HG02943 (cell line): ENCODE measurements around the gene HFM1.
"Not testable (repeated sequence)": the region's sequence is repeated elsewhere in the genome, so short reads cannot be mapped to it uniquely, and the experiment has no call there.

Experiments
- ATAC-seq: cut with Tn5 transposase; IDR thresholded peaks from one replicate; pipeline ENCODE4 v1.9.1; 2021; ENCODE audit warnings: mild to moderate bottlenecking, low read depth, moderate library complexity; ENCODE audit not compliant: unreplicated experiment

The HFM1 gene

DNA sequence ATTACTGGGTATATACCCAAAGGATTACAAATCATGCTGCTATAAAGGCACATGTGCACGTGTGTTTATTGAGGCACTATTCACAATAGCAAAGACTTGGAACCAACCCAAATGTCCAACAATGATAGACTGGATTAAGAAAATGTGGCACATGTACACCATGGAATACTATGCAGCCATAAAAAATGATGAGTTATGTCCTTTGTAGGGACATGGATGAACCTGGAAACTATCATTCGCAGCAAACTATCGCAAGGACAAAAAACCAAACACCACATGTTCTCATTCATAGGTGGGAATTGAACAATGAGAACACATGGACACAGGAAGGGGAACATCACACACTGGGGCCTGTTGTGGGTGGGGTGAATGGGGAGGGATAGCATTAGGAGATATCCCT is 32.4 kb downstream of the HFM1 start:
- ATAC-seq = not testable (repeated sequence)

DNA sequence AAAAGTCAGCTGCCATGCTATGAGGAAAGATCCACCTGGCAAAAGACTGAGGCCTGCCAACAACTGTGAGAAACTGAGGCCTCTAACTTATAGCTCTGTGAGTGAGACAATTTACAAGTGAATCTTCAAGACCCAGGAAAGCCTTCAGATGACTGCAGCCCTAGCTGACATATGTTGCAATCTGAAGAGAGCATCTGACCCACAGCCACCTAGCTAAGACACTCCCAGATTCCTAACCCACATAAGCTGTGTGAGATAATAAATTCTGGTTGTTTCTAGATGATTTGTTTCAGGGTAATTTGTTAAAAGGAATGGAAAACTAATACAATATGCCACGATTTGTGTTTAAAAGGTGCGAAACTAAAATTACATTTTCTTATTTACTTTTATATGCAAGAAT is 55.1 kb downstream of the HFM1 start:
- no peak for ATAC-seq

DNA sequence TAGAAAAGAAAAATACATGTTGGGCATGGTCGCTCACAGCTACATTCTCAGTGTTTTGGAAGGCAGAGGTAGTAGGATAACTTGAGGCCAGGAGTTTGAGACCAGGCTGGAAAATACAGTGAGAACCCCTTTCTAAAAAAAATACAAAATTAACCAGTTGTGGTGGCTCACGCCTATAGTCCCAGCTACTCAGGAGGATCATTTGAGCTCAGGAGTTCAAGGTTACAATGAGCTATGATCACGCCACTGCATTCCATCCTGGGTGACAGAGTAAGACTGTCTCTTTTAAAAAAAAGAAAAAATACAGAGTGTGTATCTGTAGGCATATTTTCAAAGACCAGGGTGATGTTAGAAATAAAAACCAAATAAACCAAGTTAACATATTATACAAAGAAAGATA is 57.8 kb downstream of the HFM1 start:
- no peak for ATAC-seq

DNA sequence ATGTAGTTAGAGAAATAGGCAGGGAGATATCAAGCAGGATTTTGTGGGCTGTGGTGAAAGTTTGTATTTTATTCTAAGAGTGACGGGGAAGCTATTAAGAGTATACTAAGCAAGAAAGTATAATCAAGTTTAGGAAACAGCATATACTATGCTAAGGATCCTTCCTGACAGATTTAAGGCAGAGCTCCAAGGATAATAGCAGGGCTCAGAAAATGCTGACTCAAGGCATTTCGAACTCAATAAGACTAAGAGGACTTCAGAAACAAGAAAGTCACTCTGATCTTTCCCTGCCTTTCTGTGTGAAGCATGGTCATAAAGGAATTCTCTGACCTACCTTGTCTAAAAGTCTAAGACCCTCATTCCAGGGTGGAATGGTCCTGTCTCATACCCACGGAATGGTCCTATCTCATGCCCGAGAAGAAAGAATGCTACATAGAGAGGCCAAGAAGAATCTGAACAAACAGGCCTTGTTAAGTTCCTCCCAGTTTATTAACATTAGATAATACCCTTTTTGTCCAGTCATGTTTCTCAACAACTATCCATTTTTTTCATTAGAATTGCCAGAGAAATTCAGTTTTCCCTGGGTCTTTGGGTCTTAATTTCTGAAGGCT is 59.1 kb downstream of the HFM1 start:
- no peak for ATAC-seq

DNA sequence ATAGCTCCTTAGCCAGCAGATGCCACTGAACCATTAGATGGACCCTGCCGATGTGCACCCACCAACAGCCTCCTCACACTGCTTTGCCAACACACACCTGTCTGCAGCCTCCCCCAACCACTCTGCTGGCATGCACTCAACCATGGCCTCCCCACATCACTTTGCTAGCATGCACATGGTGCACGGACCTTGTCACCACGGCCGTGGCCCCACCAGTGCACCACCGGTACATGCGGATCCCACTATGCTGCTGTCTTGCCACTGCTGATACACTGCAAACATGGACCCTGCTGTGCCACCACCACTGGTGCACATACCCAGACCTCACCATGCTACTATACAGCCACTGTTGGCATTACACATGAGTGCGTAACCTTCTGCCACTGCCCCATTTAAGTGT is 66.1 kb downstream of the HFM1 start:
- ATAC-seq = no peak

DNA sequence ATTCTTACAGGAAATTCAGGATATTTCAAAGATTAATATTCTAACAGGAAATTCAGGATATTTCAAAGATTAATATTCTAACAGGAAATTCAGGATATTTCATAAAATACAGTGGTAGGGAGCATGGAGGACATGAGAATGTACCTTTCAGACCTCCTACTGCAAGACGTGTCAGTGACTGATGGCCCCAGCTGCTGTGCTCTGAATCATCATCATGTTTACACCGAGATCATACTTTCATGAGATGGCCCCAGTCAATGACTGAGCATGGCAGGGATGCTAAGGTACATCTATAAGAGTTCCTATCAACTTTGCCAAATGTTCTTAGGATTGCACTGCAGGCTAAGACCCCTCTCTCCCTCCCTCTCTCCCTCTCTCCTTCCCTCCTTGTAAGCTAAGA is 69.0 kb downstream of the HFM1 start:
- no peak for ATAC-seq

DNA sequence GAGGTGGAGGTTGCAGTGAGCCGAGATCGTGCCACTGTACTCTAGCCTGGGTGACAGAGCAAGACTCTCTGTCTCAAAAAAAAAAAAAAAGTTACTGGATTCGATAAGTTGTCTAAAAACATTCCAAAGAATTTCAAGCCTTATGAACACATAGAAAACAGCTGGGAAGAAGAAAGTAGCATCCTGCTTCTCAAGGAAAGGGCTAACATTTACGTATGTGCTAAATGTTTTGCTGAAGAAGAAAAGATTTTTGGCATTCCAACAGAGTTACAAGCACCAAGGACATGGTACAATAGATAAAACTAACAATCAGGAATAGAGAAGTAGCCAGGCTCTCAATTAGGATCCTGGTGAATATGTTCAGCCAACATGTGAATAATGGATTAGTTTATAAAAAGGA is 69.8 kb downstream of the HFM1 start:
- ATAC-seq = no peak

DNA sequence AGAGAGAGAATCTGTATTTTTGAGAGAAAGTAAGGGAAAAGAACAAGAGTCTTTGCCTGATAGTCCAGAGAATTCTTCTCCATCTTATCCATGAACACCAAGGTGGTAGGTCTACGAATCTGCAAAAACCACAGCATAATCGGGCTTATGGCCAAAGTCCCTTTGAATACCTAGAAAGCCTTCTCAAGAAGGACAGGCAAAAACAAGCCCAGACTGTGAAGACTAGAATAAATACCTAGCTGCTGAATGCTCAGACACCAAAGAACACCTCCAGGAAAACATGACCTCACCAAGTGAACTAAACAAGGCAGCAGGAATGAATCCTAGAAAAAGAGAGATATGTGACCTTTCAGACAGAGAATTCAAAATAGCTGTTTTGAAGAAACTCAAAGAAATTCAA is 79.2 kb downstream of the HFM1 start:
- no peak for ATAC-seq

DNA sequence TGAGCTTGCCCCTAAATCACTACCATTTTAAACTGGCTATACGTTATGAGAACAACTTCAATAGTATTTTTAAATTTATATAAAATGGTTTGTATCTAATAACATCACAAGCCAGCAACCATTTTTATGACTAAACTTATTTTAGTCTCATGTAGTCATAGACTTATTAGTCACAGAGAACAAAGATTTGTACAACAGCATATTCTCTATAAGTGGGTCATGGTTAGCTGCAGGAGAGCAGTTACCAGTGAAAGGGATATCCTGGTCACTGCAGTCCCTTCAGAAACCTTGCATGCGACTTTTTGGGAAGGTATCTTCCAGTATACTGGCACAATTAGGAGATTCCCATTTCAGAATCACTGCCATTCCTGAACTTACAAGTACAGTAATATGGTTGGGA is 90.0 kb downstream of the HFM1 start:
- no peak for ATAC-seq

DNA sequence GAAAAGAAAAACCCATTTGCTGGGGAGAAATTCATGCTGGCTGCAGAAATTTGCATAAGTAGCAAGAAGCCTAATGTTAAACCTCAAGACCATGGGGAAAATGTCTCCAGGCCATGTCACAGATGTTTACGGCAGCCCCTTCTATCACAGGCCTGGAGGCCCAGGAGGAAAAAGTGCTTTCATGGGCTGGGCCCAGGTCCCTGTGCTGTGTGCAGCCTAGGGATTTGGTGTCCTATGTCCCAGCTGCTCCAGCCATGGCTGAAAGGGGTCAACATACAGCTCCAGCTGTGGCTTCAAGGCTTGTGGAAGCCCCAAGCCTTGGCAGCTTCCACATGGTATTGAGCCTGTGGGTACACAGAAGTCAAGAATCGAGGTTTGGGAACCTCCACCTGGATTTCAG is 93.0 kb downstream of the HFM1 start:
- no peak for ATAC-seq

DNA sequence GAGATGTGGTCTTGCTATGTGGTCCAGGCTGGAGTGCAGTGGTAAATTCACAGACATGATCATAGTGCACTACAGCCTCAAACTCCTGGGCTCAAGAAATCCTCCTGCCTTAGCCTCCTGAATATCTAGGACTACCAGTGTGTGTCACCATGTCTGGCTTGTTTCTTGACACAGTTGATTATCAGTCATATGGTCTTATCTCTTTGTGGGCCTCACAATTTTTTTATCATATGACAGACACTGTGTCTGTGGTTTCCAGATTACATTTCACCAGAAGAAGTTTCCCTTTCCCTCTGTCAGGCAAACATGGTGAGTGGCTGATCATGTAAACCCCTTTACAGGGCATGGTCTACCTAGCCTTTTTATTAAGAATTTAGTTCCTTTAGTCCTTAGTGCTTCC is 96.1 kb downstream of the HFM1 start:
- ATAC-seq = no peak

DNA sequence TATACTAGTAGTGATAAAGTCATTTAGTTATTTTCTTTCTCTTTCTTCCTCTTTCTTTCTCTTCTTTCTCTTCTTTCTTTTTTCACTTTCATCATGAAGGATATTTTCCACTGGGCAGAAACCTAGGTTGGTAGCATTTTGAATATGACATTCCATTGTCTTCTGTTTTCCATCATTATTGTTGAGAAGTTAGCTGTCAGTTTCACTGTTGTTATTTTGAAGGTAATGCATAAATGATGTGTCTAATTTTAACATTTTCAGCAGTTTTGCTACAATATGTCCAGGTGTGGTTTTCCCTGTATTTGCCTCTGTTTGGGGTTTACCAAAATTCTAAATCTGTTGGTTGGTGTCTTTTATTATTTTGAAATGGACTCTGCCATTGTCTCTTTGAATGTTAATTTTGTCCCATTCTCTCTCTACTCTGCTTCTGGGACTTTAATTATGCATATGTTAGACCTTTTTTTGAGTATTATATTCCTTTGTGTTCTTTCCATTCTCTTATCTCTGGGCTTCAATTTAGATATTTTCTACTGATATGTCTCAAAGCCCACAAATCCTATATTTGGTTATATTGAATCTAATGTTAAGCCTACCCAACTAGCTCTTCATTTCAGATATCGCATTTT is 96.7 kb downstream of the HFM1 start:
- no peak for ATAC-seq

DNA sequence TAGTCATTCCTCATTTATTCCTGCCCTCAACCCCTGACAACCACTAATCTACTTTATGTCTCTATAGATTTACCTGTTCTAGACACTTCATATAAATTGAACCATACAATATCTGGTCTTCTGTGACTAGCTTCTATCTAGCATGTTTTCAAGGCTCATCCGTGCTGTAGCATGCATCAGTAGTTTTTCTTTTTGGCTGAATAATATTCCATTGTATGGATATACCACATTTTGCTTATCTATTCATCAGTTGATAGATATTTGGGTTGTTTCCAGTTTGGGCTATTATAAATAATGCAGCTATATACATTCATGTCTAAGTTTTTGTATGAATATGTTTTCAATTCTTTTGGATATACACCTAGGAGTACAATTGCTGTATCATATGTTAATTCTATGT is 101.5 kb downstream of the HFM1 start:
- ATAC-seq = no peak

DNA sequence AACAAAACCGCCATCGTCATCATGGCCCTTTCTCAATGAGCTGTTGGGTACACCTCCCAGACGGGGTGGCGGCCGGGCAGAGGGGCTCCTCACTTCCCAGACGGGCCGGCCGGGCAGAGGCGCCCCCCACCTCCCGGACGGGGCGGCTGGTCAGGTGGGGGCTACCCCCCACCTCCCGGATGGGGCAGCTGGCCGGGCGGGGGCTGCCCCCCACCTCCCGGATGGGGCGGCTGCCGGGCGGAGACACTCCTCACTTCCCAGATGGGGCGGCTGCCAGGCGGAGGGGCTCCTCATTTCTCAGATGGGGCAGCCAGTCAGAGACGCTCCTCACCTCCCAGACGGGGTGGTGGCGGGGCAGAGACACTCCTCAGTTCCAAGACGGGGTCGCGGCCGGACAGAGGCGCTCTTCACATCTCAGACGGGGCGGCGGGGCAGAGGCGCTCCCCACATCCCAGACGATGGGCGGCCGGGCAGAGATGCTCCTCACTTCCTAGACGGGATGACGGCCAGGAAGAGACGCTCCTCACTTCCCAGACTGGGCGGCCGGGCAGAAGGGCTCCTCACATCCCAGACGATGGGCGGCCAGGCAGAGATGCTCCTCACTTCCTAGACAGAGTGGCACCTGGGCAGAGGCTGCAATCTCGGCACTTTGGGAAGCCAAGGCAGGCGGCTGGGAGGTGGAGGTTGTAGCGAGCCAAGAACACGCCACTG is 115.6 kb downstream of the HFM1 start:
- ATAC-seq = not testable (repeated sequence)

DNA sequence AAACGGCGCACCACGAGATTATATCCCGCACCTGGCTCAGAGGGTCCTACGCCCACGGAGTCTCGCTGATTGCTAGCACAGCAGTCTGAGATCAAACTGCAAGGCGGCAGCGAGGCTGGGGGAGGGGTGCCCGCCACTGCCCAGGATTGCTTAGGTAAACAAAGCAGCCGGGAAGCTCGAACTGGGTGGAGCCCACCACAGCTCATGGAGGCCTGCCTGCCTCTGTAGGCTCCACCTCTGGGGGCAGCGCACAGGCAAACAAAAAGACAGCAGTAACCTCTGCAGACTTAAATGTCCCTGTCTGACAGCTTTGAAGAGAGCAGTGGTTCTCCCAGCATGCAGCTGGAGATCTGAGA is 117.7 kb downstream of the HFM1 start:
- ATAC-seq = not testable (repeated sequence)

DNA sequence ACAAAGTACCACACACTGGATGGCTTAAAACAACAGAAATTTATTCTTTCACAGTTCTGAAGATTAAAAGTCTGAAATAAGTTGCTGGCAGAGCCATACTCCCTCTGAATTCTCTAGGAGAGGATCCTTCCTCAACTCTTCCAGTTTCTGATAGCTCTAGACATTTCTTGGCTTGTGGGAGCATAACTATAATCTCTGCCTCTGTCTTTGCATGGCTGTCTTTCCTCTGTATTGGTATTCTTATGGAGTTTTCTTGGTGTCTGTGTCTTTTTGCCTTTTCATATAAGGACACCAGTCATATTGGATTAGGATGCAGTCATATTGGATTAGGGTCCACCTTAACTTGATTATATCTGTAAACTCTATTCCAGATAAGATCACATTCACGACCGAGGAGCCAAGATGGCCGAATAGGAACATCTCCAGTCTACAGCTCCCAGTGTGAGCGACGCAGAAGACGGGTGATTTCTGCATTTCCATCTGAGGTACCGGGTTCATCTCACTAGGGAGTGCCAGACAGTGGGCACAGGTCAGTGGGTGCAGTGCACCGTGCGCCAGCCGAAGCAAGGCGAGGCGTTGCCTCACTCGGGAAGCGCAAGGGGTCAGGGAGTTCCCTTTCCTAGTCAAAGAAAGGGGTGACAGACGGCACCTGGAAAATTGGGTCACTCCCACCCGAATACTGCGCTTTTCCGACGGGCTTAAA is 118.2 kb downstream of the HFM1 start:
- not testable (repeated sequence) for ATAC-seq

DNA sequence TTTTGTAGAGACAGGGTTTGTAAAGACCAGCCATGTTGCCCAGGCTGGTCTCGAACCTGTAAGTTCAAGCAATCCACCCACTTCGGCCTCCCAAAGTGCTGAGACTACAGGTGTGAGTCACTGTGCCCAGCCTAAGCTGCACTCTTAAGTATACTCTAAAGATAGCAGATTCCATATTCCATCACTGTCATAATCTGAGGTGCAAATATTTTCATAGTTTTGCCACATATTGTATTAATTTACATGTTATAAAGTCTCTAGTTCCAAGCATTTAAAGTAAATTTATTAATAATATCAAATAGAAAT is 121.3 kb downstream of the HFM1 start:
- no peak for ATAC-seq

DNA sequence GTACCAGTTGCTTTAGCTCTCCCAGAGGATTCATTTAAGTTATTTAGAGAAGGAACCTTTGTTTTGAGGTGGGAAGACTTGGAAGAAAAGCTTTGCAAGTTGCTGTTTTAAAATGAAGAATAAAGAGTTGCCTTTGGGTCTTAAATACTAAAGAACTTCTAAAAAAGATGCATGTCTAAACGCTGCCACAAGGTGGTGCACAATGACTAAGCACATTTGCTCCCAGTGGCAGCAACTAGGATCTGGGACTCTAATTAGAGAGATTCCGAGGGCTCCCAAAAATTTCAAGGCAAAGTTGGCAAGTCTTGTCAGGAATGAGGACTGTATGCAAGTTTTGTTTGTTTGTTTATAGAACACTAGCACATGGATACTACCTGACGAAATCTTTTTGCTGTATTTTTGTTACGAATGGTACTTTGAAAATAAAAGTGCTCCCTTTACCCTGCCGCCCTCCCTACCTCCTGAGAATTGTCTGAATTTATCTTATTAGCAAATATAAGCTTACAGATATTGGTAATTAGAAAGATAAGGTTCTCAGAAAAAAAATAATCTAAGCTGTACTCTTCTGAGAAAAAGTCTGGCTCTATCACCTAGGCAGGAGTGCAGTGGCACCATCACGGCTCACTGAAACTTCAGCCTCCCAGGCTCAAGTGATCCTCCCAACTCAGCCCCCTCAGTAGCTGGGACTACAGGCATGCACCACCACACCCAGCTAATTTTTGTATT is 121.8 kb downstream of the HFM1 start:
- no peak for ATAC-seq

DNA sequence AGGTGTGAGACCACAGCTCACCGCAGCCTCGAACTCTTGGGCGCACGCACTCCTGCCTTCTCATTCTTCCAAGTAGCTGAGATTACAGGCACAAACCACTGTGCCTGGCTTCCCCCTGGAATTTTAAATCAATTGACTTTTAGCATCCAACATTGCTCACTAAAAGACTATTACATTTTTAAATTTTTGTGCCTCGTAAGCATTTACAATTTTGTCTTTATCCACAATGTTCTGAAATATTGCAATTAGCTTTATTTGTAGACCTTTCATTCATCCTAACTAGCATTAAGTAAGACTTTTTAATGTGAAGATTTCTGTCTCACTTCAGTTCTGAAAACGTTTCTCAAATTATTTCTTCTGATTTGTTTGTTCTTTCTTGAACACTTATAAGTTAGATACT is 122.9 kb downstream of the HFM1 start:
- no peak for ATAC-seq

DNA sequence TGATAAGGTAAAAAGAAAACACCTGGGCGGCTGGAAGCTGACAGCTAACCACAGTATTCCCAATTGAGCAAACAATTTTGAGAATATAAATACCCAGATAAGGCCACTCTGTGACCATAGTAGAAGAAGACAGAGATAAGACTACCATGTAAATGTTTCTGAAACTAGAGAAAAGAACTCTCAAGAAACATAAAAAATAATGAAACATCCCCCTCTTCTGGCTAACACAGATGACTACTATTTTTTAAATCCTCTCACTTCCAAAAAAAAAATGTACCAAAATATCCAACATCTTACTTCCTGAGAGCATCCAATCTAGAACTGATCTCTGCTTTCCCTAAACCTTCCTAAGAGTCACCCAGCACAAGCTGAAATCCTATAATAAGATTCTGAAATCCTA is 125.9 kb downstream of the HFM1 start:
- no peak for ATAC-seq

DNA sequence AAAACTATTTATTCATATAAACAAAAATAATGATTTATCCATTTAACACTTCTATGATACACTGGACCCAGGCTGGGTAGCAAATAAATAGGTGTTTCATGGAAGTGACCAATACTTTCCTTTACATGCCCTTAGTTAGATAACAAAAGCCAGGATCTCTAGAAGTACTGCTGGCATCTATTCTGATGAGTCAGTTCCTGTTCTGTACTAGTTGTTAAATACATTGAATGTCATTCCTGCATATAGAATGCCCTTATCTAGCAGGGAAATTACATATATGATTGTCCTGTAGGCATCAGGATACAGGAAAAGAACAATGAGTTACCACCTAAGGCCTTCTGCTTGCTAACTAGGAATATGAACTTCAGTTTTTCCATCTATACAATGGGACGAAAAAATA is 130.8 kb downstream of the HFM1 start:
- ATAC-seq = no peak
